Endodermal cell (in vitro differentiated cells): ENCODE measurements around the gene SYNRG. TPM values are rescaled to one million over a fixed set of nuclear protein-coding genes. Genes with fewer than 3 reads are reported as not detected.
"Not testable (repeated sequence)": the region's sequence is repeated elsewhere in the genome, so short reads cannot be mapped to it uniquely, and the experiment has no call there.

Experiments
- DNase-seq: peaks from one replicate; pipeline ENCODE4 v3.0.0-alpha.2; 2017
- H3K27ac ChIP-seq: 2 replicates; pipeline ENCODE4 v1.5.1; 2013; ENCODE audit warnings: mild to moderate bottlenecking, low read depth, low read length, moderate library complexity
- H3K27me3 ChIP-seq: 2 replicates; pipeline ENCODE4 v1.6.1; 2013; ENCODE audit warnings: mild to moderate bottlenecking, low read length, moderate library complexity; ENCODE audit not compliant: insufficient read depth, control insufficient read depth, poor library complexity, severe bottlenecking
- H3K36me3 ChIP-seq: 2 replicates; pipeline ENCODE4 v1.7.0; 2013; ENCODE audit warnings: mild to moderate bottlenecking, low read length, moderate library complexity; ENCODE audit not compliant: control insufficient read depth, insufficient read depth
- H3K4me1 ChIP-seq: one replicate; pipeline ENCODE4 v1.7.0; 2013; ENCODE audit warnings: low read length; ENCODE audit not compliant: control insufficient read depth, insufficient read depth
- H3K4me3 ChIP-seq: 2 replicates; pipeline ENCODE4 v1.5.1; 2013; ENCODE audit warnings: mild to moderate bottlenecking, low read length, moderate library complexity
- H3K9ac ChIP-seq: 2 replicates; pipeline ENCODE4 v1.6.1; 2013; ENCODE audit warnings: mild to moderate bottlenecking, low read length, moderate library complexity; ENCODE audit not compliant: poor library complexity, severe bottlenecking; ENCODE audit errors: extremely low read depth
- H3K9me3 ChIP-seq: 2 replicates; pipeline ENCODE4 v1.6.1; 2013; ENCODE audit warnings: mild to moderate bottlenecking, low read length, moderate library complexity; ENCODE audit not compliant: control insufficient read depth
- H3K27ac Mint-ChIP-seq: 2 replicates; pipeline ENCODE4 v1.8.0; 2020; ENCODE audit warnings: mixed read lengths
- H3K27me3 Mint-ChIP-seq: 2 replicates; pipeline ENCODE4 v1.8.0; 2021; ENCODE audit warnings: mild to moderate bottlenecking, mixed read lengths; ENCODE audit not compliant: insufficient read depth
- H3K36me3 Mint-ChIP-seq: 2 replicates; pipeline ENCODE4 v1.8.0; 2020; ENCODE audit warnings: low read depth, mixed read lengths
- H3K4me1 Mint-ChIP-seq: 2 replicates; pipeline ENCODE4 v1.8.0; 2020; ENCODE audit warnings: mixed read lengths
- H3K4me3 Mint-ChIP-seq: 2 replicates; pipeline ENCODE4 v1.8.0; 2020; ENCODE audit warnings: mild to moderate bottlenecking, moderate library complexity, mixed read lengths
- H3K9me3 Mint-ChIP-seq: 2 replicates; pipeline ENCODE4 v1.8.0; 2020; ENCODE audit warnings: mild to moderate bottlenecking, mixed read lengths
- CTCF ChIP-seq: fragments of 200-600 bp; sonication (generic); conservative IDR thresholded peaks from 2 replicates; pipeline ENCODE4 v1.5.0; 2021; ENCODE audit warnings: antibody characterized with exemption, mild to moderate bottlenecking
- WGBS, 2 experiments: methylation state at CpG; one replicate each; pipeline versions ENCODE4 v1.1.5 to v1.1.7; 2013; ENCODE audit warnings: missing lambda C conversion rate in 2 of 2, mixed read lengths in 1 of 2; ENCODE audit not compliant: insufficient coverage in 1 of 2, insufficient read length in 1 of 2; 5-methylcytosine and 5-hydroxymethylcytosine counted together
- total RNA-seq, 2 donors: library from RNA; stranded (reverse); fragmentation: NEBNext Ultra II Directional in 1 of 2; extraction: Animal tissue kit (Norgen Biotek cat#: 25700) in 1 of 2; gene quantifications; 2 replicates in 1 of 2; 3 replicates in 1 of 2; pipeline ENCODE4 v1.2.1, GENCODE V29; 2021

Gene SYNRG
- total RNA-seq, 2 donors from 2014 or later: 47.2 to 52.4 TPM

- Histone ChIP-seq H3K9ac (no peak overlapping the region), H3K9me3 (peaks cover 11% of the 10 kb centered on the region), H3K4me1 (peaks cover 3% of the 10 kb centered on the region), H3K36me3 (peaks cover 57% of the 10 kb centered on the region), H3K27me3 (no peaks in the 10 kb centered on the region), H3K4me3 (no peak overlapping the region), H3K27ac (no peak overlapping the region)
- TF ChIP-seq CTCF: no peak
- H3K4me3 Mint-ChIP-seq: no peak overlapping the region
- peaks cover 11% of the 10 kb centered on the region for H3K4me1 Mint-ChIP-seq
- H3K9me3 Mint-ChIP-seq: peaks cover 1% of the 10 kb centered on the region
- H3K27me3 Mint-ChIP-seq: peaks cover 7% of the 10 kb centered on the region
- peaks cover 58% of the 10 kb centered on the region for H3K36me3 Mint-ChIP-seq
- no peak overlapping the region for H3K27ac Mint-ChIP-seq
- DNase-seq: no peak
Observed at GRCh38 chr17:37640015-37640414, 30.8 kb upstream of the SYNRG start.

- Histone ChIP-seq H3K4me3 (no peak overlapping the region), H3K36me3 (peaks cover 72% of the 10 kb centered on the region), H3K4me1 (no peaks in the 10 kb centered on the region), H3K9me3 (peaks cover 11% of the 10 kb centered on the region), H3K27me3 (no peaks in the 10 kb centered on the region), H3K9ac (no peak overlapping the region), H3K27ac (no peak overlapping the region)
- Mint-ChIP-seq H3K27ac (no peak overlapping the region), H3K4me1 (peaks cover 5% of the 10 kb centered on the region), H3K9me3 (peaks cover 1% of the 10 kb centered on the region), H3K36me3 (peaks cover 67% of the 10 kb centered on the region), H3K4me3 (no peak overlapping the region), H3K27me3 (no peaks in the 10 kb centered on the region)
- no peak for TF ChIP-seq CTCF
- no peak for DNase-seq
Observed at GRCh38 chr17:37637956-37638355, 28.7 kb upstream of the SYNRG start.

- not testable (repeated sequence) for H3K9ac ChIP-seq, H3K27ac ChIP-seq, DNase-seq, H3K4me3 Mint-ChIP-seq, H3K4me1 ChIP-seq, H3K27ac Mint-ChIP-seq, H3K4me1 Mint-ChIP-seq, H3K9me3 ChIP-seq, H3K4me3 ChIP-seq, H3K27me3 Mint-ChIP-seq, H3K9me3 Mint-ChIP-seq, H3K27me3 ChIP-seq
- 88 to 93% methylated on average over 4 to 5 of the region's 6 CpGs for WGBS, 2 experiments
- H3K36me3 ChIP-seq: peaks cover 83% of the 10 kb centered on the region
- H3K36me3 Mint-ChIP-seq: peaks cover 59% of the 10 kb centered on the region
Observed at GRCh38 chr17:37616430-37616829, 7.2 kb upstream of the SYNRG start.

GRCh38 chr17:37614823-37615222 is 5.6 kb upstream of the SYNRG start:
- Histone ChIP-seq H3K9me3 (no peaks in the 10 kb centered on the region), H3K4me3 (no peak overlapping the region), H3K36me3 (peaks cover 67% of the 10 kb centered on the region), H3K4me1 (no peaks in the 10 kb centered on the region), H3K27ac (no peak overlapping the region), H3K27me3 (no peaks in the 10 kb centered on the region), H3K9ac (no peak overlapping the region)
- no peak for TF ChIP-seq CTCF
- Mint-ChIP-seq H3K4me1 (no peaks in the 10 kb centered on the region), H3K27me3 (no peaks in the 10 kb centered on the region), H3K4me3 (no peak overlapping the region), H3K9me3 (no peaks in the 10 kb centered on the region), H3K27ac (no peak overlapping the region), H3K36me3 (peaks cover 48% of the 10 kb centered on the region)
- DNase-seq: no peak
- WGBS, 2 experiments: 94 to 98% methylated on average over 2 of the region's 2 CpGs
